GM19025 (cell line): ENCODE data around the gene USO1.
A peak's percentile ranks its signal among the peaks of the same experiment; 100 is the strongest.
"Not testable (repeated sequence)": the region's sequence is repeated elsewhere in the genome, so short reads cannot be mapped to it uniquely, and the experiment has no call there.

Experiments
- ATAC-seq: cut with Tn5 transposase; IDR thresholded peaks from one replicate; pipeline ENCODE4 v1.9.1; 2021; ENCODE audit warnings: mild to moderate bottlenecking, low read depth, moderate library complexity; ENCODE audit not compliant: unreplicated experiment

Gene USO1

GRCh38 chr4:75708218-75708691 is 16.1 kb upstream of the USO1 start:
- no peak for ATAC-seq

DNA sequence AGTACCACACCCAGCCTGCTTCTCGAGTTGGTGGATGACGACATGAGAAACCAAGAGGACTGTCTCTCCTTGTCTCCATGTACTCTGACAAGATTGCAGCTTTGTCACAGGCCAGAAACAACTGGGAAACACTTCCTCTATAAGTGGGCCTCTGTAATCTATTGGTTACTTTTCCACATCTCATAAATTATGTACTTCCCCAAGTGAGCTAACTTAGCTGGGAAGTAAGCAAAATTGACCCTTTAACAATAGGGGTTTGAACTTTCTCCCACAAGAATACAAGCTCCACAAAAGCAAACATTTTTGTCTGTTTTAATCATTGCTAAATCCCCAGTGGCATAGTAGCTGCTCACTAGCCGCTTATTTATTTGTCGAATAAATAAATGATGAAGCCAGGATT is 14.1 kb upstream of the USO1 start:
- ATAC-seq: no peak

DNA sequence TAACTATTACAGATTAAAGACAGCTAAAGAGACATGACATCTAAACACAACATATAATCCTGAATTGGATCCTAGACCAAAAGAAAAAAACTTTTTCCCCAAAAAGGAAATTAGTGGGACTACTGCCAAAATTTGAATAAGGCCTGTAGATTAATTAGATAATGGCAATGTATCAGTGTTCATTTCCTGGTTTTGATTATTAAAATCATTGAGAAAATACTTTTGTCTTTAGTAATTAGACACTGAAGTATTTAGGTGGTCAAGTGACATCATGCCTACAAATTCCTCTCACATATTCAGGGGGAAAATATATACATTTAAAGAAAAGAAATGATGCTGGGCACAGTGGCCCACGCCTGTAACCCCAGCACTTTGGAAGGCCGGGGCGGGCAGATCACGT is 10.4 kb upstream of the USO1 start:
- ATAC-seq: no peak

DNA sequence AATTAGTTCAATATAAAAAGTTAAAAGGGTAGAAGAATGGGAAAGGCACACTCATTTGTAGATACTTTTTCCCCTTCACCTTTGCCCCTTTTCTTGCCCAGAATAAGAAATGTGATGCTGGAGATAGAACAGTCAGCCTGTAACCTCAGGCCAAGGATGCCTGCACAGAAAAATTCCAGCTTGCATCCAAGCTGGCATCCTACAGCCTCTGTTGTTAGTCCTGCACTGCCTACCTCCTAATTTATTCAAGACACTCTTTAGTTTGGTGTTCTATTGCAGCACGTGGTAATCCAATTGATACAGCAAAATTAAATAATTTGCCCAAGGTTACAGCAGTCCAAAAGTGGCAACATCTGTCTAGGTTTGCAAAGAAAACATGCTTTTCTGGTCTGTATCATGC is 9.7 kb upstream of the USO1 start:
- no peak for ATAC-seq

DNA sequence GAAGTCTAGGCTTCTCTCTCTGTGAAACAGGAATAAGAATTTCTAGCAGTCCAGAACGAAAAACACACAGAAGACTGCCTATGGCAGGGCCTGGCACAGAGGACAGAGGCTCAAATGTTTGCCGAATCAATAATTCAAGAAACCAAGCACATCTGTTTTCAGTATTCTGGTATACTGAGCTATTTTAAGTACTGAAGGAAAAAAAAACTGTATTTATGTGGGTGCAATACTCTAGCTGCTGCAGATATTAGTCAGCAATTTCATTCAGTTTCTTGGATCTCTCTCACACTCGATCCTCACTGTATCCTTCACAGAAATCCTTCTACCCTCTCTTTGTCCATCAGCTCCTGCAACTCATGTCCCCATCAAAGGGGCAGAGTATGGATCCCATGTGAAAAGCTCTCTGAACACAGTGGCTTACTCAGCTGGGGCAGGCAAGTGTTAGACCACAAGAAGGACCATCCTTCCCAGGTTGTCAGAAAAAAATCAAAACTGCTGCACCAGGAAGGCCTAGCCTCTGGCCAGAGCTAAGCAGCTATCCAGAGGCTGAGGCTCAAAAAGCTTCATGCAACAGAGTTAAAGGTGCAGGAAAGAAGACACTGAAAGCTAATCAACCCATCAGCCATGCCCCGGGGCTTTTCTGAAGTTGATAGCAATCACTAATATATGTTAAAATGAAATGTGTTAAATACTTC is 9.1 kb upstream of the USO1 start:
- no peak for ATAC-seq

GRCh38 chr4:75716054-75716453 is 8.3 kb upstream of the USO1 start:
- ATAC-seq: not testable (repeated sequence)

DNA sequence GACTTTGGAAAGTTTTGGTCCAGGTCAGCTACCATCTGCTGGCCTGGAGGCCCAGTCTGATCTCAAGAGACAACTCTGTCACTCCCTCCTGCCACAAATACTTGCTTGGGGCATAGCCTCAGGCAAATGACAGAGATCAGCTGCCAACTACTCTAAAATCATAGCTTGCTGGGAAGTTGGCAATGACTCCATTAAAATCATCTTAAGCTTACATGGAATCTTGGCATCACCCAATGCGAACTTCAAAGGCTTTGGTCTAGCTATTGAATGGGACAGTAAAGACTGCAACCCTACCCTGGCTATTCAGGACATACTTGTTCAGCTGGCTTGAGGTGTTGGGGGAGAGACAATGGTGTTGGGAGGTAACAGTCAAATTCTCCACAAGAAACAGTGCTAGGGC is 7.0 kb upstream of the USO1 start:
- no peak for ATAC-seq

DNA sequence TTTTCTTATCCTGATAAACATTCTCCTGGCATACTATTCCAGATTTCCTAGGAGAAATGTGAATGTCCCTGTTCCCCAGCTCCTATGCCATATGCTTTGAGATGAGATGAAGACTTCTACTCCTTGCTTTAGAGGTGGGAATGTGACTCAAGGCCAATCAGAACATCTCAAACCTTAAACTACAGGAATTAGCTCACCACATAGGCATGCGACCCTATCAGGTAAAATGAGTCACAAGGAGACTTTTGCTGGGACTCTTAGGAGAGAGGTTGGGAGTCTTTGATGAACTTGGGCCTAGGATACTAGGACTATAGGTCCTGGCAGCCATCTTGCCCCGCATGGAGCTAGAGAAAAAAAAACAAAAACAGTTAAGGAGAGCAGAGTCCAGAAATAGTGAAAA is 5.8 kb upstream of the USO1 start:
- no peak for ATAC-seq

DNA sequence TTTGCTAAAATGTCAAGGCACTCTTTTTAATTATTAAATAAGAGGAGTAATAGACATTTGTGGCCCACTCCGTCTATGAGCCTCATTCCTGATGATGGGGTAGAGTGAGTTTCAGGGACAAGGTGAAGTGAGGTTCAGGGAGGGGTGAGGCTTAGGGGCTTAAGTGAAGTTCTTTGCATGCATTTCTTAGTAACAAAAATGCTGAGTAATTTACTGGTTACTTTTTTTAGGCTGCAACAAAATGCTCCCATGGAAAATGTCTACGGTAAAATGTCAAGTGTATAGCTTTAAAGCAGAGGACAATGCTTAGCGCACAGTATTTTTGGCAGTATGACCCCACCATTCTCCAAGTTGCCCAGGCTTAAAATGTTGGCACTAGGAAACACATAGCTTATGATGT is 2.0 kb upstream of the USO1 start:
- no peak for ATAC-seq

DNA sequence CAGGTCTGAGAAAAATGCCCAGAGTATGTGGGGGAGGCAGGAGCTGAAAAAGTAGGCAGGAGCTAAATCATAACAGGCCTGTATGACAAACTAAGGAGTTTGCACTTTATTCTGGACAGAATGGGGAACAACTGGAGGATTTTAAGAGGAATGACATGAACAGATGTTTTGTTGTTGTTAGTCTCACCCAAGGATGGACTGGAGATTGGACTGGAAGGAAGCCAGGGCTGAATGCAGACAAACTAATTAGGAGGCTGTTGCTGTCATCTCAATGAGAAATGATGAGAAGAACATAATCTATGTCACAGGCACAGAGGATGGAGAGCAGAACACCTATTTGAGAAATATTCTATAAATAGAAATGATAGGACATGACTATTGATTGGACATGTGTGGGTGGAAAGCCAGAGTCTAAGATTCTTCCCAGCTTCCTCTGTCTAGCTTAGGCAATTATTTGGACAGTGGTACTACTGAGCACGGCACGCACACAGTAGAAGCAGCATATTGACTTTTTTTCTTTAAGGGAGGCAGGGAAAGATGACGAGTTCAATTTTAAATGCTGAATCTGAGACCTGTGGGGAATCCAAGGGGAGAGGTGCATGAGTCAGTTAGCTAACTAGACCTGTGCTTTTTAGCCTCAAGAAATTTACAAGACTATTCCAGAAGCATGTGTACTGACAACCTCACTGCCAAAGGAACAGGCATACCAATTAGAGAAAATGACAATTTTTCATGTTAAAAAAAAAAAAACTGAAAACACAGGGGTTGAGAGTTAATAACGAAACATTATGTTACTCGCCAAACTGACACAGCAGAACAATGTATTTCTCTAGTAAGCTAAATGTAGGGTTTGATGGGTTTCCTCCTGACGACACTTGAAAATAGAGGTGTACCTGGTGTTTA is 963 bp upstream of the USO1 start:
- ATAC-seq: no peak

GRCh38 chr4:75724867-75725724 is 719 bp downstream of the USO1 start:
- peak; percentile 42 for ATAC-seq

DNA sequence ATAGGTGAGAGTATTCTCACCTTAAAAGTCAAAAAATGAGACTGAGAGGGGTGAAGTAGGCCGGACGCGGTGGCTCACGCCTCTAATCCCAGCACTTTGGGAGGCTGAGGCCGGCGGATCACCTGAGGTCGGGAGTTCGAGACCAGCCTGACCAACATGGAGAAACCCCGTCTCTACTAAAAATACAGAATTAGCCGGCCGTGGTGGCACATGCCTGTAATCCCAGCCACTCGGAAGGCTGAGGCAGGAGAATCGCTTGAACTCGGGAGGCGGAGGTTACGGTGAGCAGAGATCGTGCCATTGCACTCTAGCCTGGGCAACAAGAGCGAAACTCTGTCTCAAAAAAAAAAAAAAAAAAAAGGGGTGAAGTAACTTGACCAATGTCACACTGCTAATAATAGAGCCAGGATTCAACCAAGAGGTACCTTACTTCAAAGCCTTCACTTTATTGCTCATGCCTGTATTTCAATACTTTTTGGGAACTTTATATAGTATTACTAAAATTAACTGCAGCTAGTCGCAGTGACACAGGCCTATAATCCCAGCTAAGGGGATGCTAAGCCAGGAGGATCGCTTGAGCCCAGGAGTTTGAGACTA is 1.7 kb downstream of the USO1 start:
- ATAC-seq: not testable (repeated sequence)

GRCh38 chr4:75726577-75726976 is 2.2 kb downstream of the USO1 start:
- ATAC-seq: no peak

GRCh38 chr4:75727073-75727472 is 2.7 kb downstream of the USO1 start:
- no peak for ATAC-seq

GRCh38 chr4:75729836-75730235 is 5.5 kb downstream of the USO1 start:
- no peak for ATAC-seq

DNA sequence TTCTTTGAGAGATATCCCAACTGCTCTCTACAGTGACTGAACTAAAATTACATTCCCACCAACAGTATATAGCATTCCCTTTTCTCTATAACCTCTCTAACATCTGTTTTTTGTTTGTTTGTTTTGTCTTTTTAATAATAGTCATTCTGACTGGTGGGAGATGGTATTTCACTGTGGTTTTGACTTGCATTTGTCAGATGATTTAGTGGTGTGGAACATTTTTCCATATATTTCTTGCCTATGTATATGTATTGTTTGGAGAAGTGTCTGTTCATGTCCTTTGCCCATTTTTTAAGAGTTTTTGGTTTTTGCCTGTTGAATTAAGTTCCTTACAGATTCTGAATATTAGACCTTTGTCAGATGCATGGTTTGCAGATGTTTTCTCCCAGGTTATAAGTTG is 9.0 kb downstream of the USO1 start:
- no peak for ATAC-seq

GRCh38 chr4:75735525-75735924 is 11.1 kb downstream of the USO1 start:
- no peak for ATAC-seq

- ATAC-seq: no peak
These were observed 12.5 kb downstream of the USO1 start for GRCh38 chr4:75736862-75737261.

DNA sequence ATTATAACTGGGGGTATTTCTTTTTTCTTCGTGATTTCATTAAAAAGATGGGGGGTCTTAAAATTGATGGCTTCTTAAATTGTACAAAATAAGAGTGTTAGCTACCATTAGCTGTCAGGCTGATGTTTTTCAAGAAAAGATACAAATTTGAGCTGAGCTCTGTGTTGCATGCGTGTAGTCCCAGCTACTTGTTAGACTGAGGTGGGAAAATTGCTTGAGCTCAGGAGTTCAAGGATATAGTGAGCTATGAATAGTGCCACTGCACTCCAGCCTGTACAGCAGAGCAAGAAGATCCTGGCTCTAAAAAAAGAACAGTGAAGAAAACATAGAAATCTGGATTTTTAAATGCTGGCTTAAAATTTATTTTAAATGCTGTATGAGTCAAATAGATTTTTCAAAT is 13.0 kb downstream of the USO1 start:
- no peak for ATAC-seq

DNA sequence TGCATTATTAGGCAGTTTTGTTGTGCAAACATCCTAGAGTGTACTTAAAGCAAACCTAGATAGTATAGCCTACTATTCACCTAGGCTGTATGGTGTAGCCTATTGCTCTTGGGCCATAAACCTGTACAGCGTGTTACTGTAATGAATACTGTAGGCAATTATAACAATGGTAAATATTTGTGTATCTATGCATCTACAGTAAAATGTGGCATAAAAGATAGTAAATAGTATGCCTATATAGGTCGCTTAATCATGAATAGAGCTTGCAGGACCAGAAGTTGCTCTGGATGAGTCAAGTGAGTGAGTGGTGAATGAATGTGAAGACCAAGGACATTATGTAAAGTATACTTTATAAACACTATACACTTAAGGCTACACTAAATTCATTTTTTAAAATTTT is 16.6 kb downstream of the USO1 start:
- no peak for ATAC-seq

GRCh38 chr4:75742451-75742850 is 18.1 kb downstream of the USO1 start:
- no peak for ATAC-seq
